ENCODE results near the gene HABP2.

Gene HABP2

DNA sequence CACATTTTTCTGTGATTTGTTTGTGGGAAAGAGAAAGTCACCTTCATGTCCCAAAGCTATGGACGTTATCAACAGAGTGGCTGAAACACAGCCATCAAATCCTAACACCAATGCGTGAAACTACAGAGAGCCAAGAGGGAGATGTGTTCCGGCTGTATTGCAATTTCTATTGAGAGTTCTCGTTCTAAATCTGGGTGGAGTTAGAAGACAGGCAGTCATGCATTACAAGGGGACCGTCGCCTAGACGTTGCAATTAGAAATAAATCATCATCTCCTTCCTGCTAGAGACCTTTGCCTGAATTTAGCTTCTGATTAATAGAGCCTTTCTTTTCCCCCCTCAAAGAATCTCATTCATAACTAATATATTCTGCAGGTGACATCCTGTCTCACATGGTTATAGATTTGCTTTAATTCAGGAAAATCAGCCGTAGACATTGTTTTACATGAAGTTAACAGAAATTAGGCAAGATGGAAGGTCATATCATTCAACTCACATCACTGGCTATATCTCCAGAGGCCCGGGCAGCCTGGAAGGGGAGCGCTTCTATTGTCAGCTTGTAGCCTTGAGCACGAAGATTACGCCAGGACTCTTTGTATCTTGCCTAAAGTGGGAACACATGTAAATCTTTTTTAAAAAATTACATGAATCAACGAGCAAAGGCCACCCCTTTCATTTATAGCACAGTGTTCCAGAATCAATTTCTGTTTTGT is 52.6 kb downstream of the HABP2 start:
- no peak for DNase-seq

- no peak for DNase-seq
Observed at GRCh38 chr10:113609704-113610108, 56.9 kb downstream of the HABP2 start.

DNA sequence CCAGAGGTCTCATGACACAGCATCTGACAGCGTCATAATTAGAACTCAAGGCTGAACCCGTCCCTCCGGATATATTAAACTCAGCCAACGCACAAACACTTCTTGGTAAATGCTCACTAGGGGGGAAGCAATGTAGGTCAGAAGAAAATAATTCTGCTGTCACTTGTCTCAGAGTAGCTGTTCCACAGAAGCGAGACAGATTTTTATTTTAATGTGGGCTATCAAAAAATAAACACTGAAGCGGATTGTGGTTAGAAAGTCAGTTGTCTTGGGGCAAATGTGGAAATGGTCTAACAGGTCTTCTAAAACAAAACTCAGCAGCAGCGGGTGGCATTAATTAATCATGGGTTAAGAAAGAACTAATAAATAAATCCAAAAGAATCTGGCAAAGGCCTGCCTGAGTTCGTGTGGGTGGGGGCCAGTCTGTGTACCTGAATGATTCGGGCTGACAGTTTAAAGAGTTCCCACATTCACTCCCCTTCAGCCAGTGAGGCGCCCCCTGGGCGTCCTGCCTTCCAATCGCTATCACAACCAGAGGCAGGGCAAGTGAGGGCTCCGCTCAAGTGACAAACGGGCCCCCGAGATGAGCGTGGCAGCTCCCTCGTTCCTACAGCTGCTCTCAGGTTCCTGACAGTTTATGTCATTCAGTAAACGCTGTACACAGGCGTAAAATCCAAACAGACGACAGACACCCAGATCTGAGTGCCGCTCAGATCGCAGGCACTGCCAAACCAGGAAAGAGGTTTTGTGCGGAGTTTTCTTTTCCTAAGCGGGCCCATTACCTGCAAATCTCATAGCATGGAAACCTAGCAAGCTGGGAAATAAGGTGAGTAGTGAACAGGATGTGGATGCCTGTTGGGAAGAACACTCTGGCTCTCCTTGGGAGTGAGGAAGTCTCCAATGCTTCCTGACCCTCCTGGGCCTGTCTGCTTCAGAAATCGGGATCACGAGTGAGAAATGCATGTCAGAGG is 58.1 kb downstream of the HABP2 start:
- no peak for DNase-seq

DNA sequence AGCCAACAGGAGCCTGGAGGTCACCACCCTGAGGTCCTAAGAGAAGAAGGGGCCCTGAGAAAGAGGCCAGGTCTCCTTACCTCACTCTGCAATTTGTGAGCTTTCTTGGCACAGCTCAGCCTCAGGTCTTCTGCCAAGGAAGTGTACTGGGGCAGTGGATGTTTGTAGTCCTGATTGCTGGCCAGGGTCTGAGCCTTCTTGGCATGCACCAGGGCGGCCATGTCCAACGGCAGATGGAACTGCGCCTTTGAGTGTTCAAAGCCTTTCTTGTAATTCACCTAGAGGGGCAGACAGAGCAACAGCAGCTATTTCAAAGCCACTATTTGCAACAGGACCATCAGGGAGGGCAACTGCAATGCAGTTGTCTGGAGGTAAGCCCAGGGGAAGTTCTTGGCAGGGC is 59.3 kb downstream of the HABP2 start:
- peak; percentile 48 for DNase-seq

GRCh38 chr10:113613427-113613826 is 60.6 kb downstream of the HABP2 start:
- DNase-seq: no peak

- DNase-seq: no peak
Observed at GRCh38 chr10:113613977-113614690, 61.3 kb downstream of the HABP2 start.

GRCh38 chr10:113616244-113617074 is 63.6 kb downstream of the HABP2 start:
- peak; percentile 33 for DNase-seq

DNA sequence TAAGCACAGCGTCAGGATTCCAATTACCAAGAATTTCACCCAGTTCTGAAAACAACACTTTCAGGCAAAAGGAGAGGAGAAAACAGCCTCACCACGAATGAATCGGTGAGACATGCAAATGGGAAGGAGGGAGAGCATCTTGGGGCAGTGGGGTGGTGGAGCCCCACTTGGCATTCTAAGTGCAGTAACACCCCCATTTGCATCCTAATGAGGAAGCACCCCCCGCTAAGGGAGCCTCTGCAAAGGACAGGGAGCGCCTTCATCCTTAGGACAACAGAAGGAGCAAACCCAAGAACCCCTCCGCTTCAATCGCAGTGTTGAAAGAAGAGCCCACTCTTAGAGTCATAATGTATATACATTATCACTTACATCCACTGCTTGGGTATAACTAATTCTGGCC is 64.2 kb downstream of the HABP2 start:
- DNase-seq: no peak

DNA sequence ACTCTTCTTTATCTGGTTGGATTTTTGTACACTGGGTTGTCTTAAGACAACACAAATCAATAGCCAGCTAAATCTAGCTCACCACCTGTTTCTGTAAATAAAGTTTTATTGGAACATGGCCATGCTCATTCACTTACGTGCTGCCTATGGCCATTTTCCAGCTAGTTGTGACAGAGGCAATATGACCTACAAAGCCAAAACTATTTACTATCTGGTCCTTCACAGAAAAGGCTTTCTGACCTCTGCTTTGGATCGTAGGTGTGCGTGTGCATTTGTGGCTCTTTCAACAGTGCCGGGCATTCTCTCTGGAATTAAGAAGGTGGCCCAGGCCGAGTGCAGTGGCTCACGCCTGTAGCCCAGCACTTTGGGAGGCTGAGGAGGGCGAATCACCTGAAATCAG is 65.5 kb downstream of the HABP2 start:
- no peak for DNase-seq

DNA sequence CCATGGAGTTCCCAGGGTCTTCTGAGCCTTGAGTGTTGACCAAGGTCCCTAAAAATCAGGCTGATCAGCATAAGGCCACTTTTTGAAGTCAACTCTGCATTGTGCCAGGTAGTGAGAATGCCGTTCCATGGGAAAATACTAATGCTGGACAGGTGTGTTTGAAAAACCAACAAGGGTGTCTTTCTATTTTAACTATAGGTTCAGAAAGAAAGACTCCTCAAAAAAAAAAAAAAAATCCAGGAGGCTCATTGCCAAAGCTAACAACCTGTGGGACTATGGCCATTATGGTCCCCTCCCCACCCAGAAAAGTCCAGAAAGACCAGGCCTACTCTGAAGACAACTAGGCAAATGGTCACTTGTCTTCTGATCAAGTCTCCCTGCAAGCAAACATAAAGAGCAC is 66.5 kb downstream of the HABP2 start:
- DNase-seq: no peak

- no peak for DNase-seq
Observed at GRCh38 chr10:113620511-113620910, 67.7 kb downstream of the HABP2 start.

GRCh38 chr10:113620936-113621335 is 68.1 kb downstream of the HABP2 start:
- no peak for DNase-seq

DNA sequence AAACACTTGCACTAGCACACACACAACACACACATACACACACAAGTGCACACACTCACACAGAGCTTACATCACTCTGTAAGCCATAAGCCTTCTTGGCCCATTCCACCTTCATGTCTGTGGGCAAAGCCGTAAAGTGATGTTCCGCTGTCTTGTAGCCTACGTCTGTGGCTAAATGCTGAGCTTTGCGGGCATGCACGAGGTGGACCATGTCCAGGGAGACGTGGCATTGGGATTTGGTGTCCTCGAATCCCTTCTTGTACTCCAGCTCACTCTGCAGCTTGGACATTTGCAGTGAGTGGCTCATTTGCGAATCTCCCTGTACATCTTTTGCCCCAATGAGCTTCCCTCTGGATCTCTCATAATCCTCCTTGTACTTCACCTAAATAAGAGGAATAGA is 68.9 kb downstream of the HABP2 start:
- no peak for DNase-seq

DNA sequence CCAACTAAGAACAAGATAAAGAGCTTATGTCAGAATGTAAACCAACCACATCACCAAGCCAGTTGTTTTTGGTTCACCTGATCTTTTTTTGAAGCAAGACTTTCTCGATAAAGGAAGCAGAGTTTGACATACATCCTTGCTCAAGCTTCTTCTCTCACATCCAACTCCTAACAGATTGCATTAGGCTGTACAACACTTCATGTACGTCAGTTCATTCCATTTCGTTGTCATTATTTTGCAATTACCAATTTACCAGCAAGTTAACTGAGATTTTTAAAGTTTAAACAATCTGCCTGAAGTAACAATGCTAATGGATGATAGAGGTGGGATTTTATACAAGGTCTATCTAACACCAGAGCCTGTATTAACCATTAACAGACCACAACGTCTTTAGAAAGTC is 70.0 kb downstream of the HABP2 start:
- no peak for DNase-seq

DNA sequence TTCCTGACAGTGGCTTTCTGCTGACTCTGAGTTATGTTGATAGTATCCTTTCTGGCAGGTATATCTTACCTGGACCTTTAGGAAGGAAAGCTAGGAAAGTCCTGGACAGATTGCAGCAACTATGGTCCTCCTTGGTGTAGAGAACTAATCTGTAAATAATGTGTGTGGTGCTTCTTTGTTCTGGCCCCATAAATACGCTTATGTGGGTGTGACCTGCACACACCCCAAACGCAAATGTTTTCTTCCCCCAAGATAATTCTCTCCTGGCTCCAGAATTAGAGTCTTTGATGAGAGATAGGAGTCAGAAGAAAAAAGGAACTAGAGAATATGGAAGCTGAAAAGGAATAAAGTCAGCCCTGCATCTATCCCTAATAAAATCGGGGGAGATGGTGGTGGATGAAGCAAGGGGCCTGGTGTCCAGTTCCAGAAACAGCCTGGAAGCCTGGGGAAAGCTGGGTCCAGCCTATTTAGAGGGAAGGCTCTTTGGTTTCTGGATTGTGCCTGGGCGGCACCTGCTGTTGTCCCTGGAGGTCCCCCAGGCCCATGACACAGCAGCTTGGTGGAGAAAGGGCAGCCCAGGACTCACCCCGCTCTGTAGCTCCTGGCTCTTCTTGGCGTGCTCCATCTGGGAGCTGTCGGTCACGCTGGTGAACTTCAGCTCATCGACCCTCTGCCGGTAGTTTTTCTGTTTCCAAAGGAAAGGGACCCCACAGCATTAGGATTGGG is 72.8 kb downstream of the HABP2 start:
- DNase-seq: no peak

GRCh38 chr10:113626809-113627355 is 74.0 kb downstream of the HABP2 start:
- DNase-seq: no peak

- DNase-seq: no peak
Observed at GRCh38 chr10:113627836-113628235, 75.0 kb downstream of the HABP2 start.

GRCh38 chr10:113628607-113629153 is 75.8 kb downstream of the HABP2 start:
- no peak for DNase-seq

DNA sequence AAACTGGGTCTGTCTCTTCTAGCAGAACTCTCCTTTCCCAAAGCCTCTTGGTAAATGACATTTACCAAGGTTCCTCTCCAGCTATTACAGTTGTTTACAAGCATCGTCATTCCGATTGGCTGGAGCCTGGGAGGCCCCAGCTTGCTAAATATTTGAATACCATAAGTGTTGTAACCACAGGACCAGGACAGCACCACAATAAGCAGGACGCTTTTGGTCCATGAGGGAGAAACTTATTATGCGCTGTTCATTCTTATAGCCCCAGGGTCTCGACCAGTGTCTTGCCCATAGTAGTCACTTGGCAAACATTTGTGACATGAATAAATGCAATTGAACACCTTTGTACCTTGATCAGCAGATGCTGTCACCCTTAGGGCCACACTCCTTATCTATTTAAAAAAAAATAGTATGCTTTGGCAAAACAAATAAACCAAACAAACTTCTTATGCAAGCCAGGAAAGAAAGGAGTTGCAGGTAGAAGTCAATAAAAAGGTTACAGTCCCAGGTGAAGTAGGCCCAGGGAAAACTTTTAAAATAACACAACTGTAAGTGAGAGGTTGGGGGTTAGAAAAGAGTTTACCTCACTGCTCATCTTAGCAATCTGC is 78.2 kb downstream of the HABP2 start:
- DNase-seq: no peak

GRCh38 chr10:113631684-113632367 is 79.0 kb downstream of the HABP2 start:
- DNase-seq: no peak

All from midbrain (tissue), 1 donor.